Measurements from ENCODE around the gene ATP2C1.

DNA sequence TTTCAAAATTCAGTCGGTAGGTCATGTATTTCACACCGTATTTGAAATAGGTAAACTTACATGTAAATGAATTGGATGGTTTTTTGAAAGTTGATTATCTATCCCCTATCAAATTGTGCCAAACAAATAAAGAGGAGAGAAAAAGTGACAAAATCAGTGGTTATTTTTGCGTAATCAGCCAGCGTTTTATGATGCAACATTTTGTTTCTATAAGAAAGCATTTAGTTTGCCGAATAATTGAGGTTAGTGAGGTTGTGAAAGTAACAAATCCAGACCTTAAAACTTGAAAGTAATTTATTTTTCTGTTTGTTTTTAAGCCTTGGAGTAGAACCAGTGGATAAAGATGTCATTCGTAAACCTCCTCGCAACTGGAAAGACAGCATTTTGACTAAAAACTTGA is 103.4 kb downstream of the ATP2C1 start:
- TF ChIP-seq CTCF (IDR thresholded peaks at IDR 0.05; ENCODE audit: low read depth, low read length) (no peak), MYC (IDR thresholded peaks at IDR 0.05; ENCODE audit: low read depth, low read length) (no peak), POLR2A (IDR thresholded peaks at IDR 0.05; ENCODE audit: extremely low read depth, insufficient read length) (no peak)

Measured in NB4 (cell line).